SK-N-SH (cell line): ENCODE data around the gene CCL4.

ENCODE experiments used
- CTCF ChIP-seq: fragments of 200-600 bp; sonication (generic); IDR thresholded peaks from 2 replicates; pipeline ENCODE4 v1.6.1; 2017; ENCODE audit warnings: antibody characterized with exemption, mild to moderate bottlenecking, moderate library complexity
- EP300 ChIP-seq, 2 experiments: IDR thresholded peaks; 2 replicates each; pipeline versions ENCODE4 v1.4.0 to v1.6.1; 2012; ENCODE audit warnings: borderline replicate concordance in 1 of 2, low read depth in 1 of 2, low read length in 1 of 2
- EZH2phosphoT487 ChIP-seq: fragments of 200-600 bp; sonication (generic); IDR thresholded peaks from 2 replicates; pipeline ENCODE4 v1.6.1; 2017; ENCODE audit warnings: low read depth, mixed run types, mild to moderate bottlenecking, antibody characterized with exemption, moderate library complexity, borderline replicate concordance
- GATA2 ChIP-seq: sonication (generic); formaldehyde crosslinking; IDR thresholded peaks from 2 replicates; pipeline ENCODE4 v1.5.0; 2020; ENCODE audit warnings: mild to moderate bottlenecking, missing genetic modification reagents
- NRF1 ChIP-seq: IDR thresholded peaks from 2 replicates; pipeline ENCODE4 v1.6.1; 2012; ENCODE audit warnings: low read depth, mild to moderate bottlenecking, low read length
- POLR2AphosphoS5 ChIP-seq: IDR thresholded peaks from 2 replicates; pipeline ENCODE4 v1.6.1; 2012; ENCODE audit warnings: low read depth, low read length
- RAD21 ChIP-seq: IDR thresholded peaks from 2 replicates; pipeline ENCODE4 v1.6.1; 2012; ENCODE audit warnings: mild to moderate bottlenecking, low read length
- REST ChIP-seq: IDR thresholded peaks from 2 replicates; pipeline ENCODE4 v1.6.1; 2012; ENCODE audit warnings: mild to moderate bottlenecking, low read depth, low read length, moderate library complexity
- SIN3A ChIP-seq: IDR thresholded peaks from 2 replicates; pipeline ENCODE4 v1.6.1; 2012; ENCODE audit warnings: low read depth, mild to moderate bottlenecking, low read length, moderate library complexity, borderline replicate concordance
- ZBTB33 ChIP-seq: IDR thresholded peaks from 2 replicates; pipeline ENCODE4 v1.4.0; 2012; ENCODE audit warnings: low read depth, borderline replicate concordance

- no peak for TF ChIP-seq EP300 (IDR thresholded peaks at IDR 0.05; ENCODE audit: borderline replicate concordance in 1 of 2, low read depth in 1 of 2, low read length in 1 of 2)
- TF ChIP-seq ZBTB33, result no peak
- peak; percentile 81 for TF ChIP-seq RAD21
- TF ChIP-seq NRF1, result no peak
- TF ChIP-seq CTCF, result peak; percentile 98
- no peak for TF ChIP-seq EZH2phosphoT487
- TF ChIP-seq GATA2 (CRISPR knock-in tag), result no peak
- no peak for TF ChIP-seq SIN3A
- TF ChIP-seq POLR2AphosphoS5, result no peak
- TF ChIP-seq REST, result no peak
Measured at GRCh38 chr17:36148559-36149295, 45.1 kb downstream of the CCL4 start.
